ENCODE measurements around the gene F7. TPM values are rescaled to one million over a fixed set of nuclear protein-coding genes. Genes with fewer than 3 reads are reported as not detected.

The F7 gene
- total and polyA plus RNA-seq, 7 donors, result 0.36 TPM; not detected in 6

GRCh38 chr13:113119822-113120189 lies 14.2 kb downstream of the F7 start:
- DNase-seq, result no peak
- WGBS, 2 donors, result 90 to 92% methylated on average over 7 of the region's 7 CpGs
- TF ChIP-seq EP300 (IDR thresholded peaks at IDR 0.05) (no peak), CTCF (IDR thresholded peaks at IDR 0.05) (no peak), POLR2A (IDR thresholded peaks at IDR 0.05) (no peak), POLR2AphosphoS5 (IDR thresholded peaks at IDR 0.05) (no peak)

GRCh38 chr13:113120300-113121182 lies 14.9 kb downstream of the F7 start:
- H3K36me3 ChIP-seq, result no peaks in the 10 kb centered on the region
- intact Hi-C loops (cut with DNase I), result no loop called here
- no peak for TF ChIP-seq POLR2A (IDR thresholded peaks at IDR 0.05)
- H3K27me3 ChIP-seq, result no peaks in the 10 kb centered on the region
- no peak for DNase-seq
- H3K9me3 ChIP-seq, result no peaks in the 10 kb centered on the region
- 74 to 84% methylated on average over 19 of the region's 19 CpGs for WGBS, 2 donors
- H3K4me1 ChIP-seq, result no peaks in the 10 kb centered on the region
- no peak overlapping the region for H3K4me3 ChIP-seq
- H3K27ac ChIP-seq, result no peak overlapping the region

More at GRCh38 chr13:113119822-113120189, 14.2 kb downstream of the F7 start:
- no peak overlapping the region for H3K4me3 ChIP-seq
- no peaks in the 10 kb centered on the region for H3K27me3 ChIP-seq
- no peaks in the 10 kb centered on the region for H3K9me3 ChIP-seq
- no peak overlapping the region for H3K27ac ChIP-seq
- intact Hi-C loops (cut with DNase I), result no loop called here
- no peaks in the 10 kb centered on the region for H3K36me3 ChIP-seq
- H3K4me1 ChIP-seq, result no peaks in the 10 kb centered on the region

- no peaks in the 10 kb centered on the region for H3K27me3 ChIP-seq
- no peak overlapping the region for H3K4me3 ChIP-seq
- H3K27ac ChIP-seq, result no peak overlapping the region
- DNase-seq, result no peak
- no peak for TF ChIP-seq EP300 (IDR thresholded peaks at IDR 0.05)
- TF ChIP-seq POLR2AphosphoS5 (IDR thresholded peaks at IDR 0.05), result no peak
- no peak for TF ChIP-seq POLR2A (IDR thresholded peaks at IDR 0.05)
- TF ChIP-seq CTCF (IDR thresholded peaks at IDR 0.05), result no peak
- no peaks in the 10 kb centered on the region for H3K4me1 ChIP-seq
- H3K9me3 ChIP-seq, result no peaks in the 10 kb centered on the region
- intact Hi-C loops (cut with DNase I), result no loop called here
- H3K36me3 ChIP-seq, result no peaks in the 10 kb centered on the region
- 84 to 94% methylated on average over 24 of the region's 24 CpGs for WGBS, 2 donors
Measured at GRCh38 chr13:113121183-113121927, 15.8 kb downstream of the F7 start.

GRCh38 chr13:113121928-113122471 lies 16.4 kb downstream of the F7 start:
- no peaks in the 10 kb centered on the region for H3K36me3 ChIP-seq
- no peaks in the 10 kb centered on the region for H3K4me1 ChIP-seq
- no peaks in the 10 kb centered on the region for H3K27me3 ChIP-seq
- intact Hi-C loops (cut with DNase I), result no loop called here
- no peaks in the 10 kb centered on the region for H3K9me3 ChIP-seq
- DNase-seq, result no peak
- no peak for TF ChIP-seq POLR2AphosphoS5 (IDR thresholded peaks at IDR 0.05)
- peak overlapping the region in 1 of 4 donors; percentile 9 for H3K4me3 ChIP-seq
- 63 to 78% methylated on average over 16 of the region's 16 CpGs for WGBS, 2 donors
- H3K27ac ChIP-seq, result peak overlapping the region in 3 of 4 donors; percentile 18 to 51 (median 20)

- no peak for DNase-seq
- H3K9me3 ChIP-seq, result no peaks in the 10 kb centered on the region
- no peaks in the 10 kb centered on the region for H3K27me3 ChIP-seq
- no peaks in the 10 kb centered on the region for H3K4me1 ChIP-seq
- 9 to 49% methylated on average over 23 of the region's 23 CpGs for WGBS, 2 donors
- no peaks in the 10 kb centered on the region for H3K36me3 ChIP-seq
- intact Hi-C loops (cut with DNase I), result no loop called here
- H3K27ac ChIP-seq, result peak within 1 kb of the TSS in 3 of 4 donors; percentile 18 to 51 (median 46)
- no peak for TF ChIP-seq POLR2A (IDR thresholded peaks at IDR 0.05)
- TF ChIP-seq POLR2AphosphoS5 (IDR thresholded peaks at IDR 0.05), result peak in 1 of 4 donors; percentile 44
- H3K4me3 ChIP-seq, result peak within 1 kb of the TSS in 3 of 4 donors; percentile 7 to 9 (median 7)
Measured at GRCh38 chr13:113122550-113123225, 17.1 kb downstream of the F7 start, which contains the start of gene F10. F10 (plus strand) TSS chr13:113122799; CDS start chr13:113122856, 57 bp downstream.

Measured in sigmoid colon (tissue), 7 donors.